ENCODE results near the gene HOXD9.
A peak's percentile ranks its signal among the peaks of the same experiment; 100 is the strongest.

Gene HOXD9

GRCh38 chr2:176110415-176111308 is 11.9 kb upstream of the HOXD9 start:
- no peak for DNase-seq (ENCODE audit: low spot score)

DNA sequence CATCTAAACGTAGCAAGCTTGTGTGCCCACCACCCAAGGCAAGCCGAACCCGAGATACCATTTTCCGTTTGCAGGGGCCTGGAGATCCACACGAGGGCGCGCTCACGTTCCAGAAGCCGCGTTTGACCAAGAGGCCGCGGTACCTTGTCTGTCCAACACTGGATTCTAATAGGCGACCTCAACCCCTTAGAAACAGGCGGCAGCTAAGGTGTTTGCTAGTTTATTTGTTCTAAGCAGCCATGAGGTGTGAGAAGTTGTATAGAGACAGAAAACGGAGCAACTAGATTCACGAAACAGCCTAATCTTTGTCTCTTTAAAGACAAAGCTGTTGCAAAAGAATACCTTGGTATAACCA is 11.2 kb upstream of the HOXD9 start:
- peak; percentile 60 for DNase-seq (ENCODE audit: low spot score)

- DNase-seq (ENCODE audit: low spot score) = no peak
Observed at GRCh38 chr2:176111846-176112374, 10.6 kb upstream of the HOXD9 start.

- no peak for DNase-seq (ENCODE audit: low spot score)
Observed at GRCh38 chr2:176112375-176113302, 9.9 kb upstream of the HOXD9 start.

- no peak for DNase-seq (ENCODE audit: low spot score)
Observed at GRCh38 chr2:176114120-176114929, 8.2 kb upstream of the HOXD9 start.

DNA sequence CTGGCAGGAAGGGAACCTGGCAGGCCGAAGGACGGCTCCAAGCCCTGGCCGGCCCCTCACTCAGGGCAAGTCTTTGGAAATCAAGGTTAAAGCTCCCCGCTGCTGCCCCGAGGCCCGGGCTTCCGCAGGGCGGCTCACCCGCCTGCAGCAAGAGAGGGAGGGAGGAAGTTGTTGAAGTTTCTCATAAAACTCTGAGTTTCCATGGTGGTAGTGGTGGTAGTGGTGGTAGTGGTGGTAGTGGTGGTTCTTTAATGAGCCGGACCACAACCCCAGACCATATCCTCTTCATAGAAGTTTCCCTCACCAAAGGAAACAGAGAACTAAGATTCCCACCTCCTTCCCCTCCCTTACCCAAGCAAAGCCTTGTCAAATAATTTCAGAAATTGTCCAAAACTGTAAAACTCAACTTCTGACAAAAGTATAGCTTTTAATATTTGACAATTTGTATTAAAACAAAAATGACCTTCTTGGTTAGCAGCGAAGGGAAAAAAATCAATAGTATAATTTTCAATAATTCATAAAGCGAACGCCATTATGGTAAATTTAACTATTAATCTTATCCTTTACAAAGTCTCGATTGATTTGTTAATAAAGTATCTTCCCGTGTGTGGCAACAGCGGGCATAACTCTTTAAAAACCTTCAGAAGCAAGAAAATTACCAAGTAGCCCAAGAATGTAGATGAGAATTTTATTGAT is 7.4 kb upstream of the HOXD9 start:
- DNase-seq (ENCODE audit: low spot score) = no peak

DNA sequence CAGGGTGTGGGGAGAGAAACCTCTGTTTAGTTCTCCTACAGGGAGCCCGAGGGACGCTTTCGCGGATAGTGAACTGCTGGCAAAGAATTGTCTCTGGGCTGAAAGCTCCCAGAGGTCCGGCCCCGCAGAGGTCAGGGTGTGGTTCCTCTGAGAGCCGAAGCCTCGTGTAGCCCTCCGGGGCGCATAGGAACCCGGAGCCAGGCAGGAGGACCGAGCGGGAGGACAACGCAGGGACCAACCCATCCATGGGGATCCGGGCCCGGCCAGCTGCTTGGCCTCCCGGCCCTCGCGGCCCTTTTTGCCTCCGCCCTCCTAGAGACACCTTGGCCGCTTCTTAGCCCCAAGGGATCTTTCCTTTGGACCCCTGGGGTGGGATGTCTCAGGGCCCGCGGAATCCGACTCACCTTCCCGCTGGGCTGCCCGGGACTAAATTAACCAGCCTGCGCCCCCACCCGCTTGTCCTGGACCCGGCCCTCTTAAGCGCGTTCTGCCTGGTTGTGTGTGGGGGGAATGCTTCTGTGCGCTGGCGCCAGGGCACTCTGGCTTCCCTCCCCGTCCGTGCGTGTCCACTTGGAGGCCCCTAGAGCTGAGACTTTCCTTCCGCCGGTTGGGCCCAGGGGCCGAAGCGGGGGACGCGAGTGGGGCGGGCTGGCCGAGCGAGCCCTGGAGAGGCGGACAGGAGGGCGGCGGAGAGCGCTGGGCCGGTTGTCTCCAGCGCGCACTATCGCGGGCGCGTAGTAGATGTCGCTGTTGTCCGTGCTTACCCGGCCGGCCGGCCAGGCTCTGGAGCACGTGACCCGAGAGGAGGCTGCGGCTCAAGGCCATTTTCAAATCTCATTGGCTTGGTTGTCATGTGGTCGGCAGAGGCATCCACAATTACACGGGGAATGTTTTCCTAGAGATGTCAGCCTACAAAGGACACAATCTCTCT is 6.4 kb upstream of the HOXD9 start, which contains the start of gene HOXD10:
HOXD10 (plus strand) TSS at position 896 of the 931 bp plus-strand sequence. CDS start 56 bp downstream, outside the sequence.
- peak; percentile 71 for DNase-seq (ENCODE audit: low spot score)

- no peak for DNase-seq (ENCODE audit: low spot score)
Observed at GRCh38 chr2:176117162-176117822, 5.2 kb upstream of the HOXD9 start.

DNA sequence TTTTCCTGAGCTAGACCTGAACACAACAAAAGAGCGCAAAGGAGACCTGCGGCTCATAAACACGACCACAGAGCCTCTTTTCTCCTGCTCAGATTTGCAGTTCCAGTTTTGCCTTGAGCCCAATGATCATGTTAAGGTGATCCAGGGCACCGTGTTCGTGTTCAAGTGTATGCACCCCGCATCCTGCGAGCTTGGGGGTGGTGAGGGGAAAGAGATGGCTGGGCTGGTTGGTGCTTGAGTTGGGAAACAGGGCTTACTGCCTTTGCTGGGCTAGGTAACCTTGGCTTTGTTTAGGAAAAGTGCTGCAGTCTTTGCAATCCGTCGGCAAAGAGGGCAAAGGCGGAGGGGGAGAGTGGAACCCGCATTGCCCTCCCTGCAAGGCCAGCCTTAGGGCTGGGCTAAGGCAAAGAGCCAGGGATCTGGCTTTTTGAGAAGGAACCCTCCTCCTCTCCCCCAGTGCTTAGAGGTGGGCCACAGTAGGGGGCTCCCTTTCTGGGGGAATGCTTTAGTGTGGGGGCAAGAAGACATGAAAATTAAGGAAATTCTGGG is 4.6 kb upstream of the HOXD9 start:
- no peak for DNase-seq (ENCODE audit: low spot score)

- DNase-seq (ENCODE audit: low spot score) = no peak
Observed at GRCh38 chr2:176118601-176119339, 3.7 kb upstream of the HOXD9 start.

DNA sequence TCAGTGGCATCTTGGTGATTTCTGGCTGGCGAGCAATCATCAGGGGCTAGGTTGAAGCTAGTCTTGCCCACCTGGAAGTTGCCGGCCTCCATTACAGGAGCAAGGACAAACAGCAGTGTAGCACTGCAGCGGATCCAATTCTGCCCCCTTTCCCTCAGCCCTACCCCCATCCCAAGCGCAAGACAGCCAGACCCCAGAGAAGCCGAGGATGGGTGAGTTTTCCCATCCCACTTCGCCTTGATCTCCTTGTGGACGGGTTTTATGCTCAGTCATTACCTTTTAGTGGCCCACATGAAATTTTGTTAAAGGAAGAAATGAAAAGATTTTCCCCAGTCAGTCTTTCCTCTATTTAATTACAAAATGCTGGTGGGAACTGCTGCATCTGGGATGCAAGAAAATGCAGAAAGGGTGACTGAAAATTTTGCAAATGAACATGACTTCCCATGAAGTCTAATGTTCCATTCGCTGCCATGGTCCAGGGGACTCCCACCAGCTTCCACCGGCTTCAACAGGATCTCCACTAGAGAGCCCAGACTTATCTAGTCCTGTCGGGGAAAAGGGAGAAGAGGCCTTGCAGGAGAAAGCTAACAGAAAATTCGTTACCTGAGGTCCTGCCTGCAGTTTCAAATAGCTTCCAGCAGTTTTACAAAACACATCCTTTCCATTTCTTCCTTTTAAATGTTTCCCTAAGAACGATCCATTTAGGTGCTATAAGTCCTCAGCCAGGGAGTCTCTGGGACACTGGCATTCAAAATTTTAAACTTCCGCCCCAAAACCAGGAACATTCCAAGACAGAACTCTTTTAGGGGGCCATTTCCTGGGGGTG is 1.9 kb upstream of the HOXD9 start:
- DNase-seq (ENCODE audit: low spot score) = no peak

DNA sequence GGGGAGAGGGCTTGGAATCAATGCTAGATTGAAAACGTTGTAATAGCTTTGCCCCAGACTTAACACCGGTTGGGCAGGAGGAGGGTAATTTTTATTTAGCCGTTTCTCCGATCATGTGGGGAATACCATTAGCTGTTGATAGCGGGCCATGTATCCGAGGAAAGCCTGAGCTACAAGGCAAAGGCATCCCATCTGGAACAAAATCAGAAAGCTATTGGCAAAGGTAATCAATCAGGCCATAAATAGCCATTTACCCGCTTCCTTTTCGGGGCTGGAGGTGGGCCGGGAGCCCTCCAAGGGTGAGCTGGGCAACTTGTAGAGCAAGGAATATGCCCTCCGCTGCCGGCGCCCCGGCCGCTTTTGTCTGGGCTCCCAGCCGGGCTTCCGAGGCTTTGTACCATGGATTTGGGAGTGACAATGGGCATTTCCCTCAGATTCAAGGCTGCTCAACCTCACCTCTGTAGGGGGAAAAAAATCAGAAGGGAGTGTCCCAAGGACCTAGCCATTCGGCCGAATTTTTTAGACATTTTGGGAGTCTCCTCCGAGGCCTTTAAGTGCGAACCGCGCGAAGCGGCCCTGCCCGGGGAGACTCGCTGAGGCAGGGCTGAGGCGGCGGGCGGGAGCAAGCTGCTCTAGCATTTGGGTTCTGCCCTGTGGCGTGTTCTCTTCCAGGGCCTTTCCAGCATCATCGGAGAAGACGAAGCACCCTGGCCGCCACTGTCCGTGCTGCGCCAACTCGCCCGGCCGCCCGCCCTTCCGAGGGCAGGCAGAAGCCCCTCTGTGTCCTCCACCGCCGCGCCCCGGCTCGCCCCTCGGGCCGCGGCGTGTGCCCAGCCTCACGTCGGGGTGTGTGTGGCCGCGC is 1.1 kb upstream of the HOXD9 start:
- no peak for DNase-seq (ENCODE audit: low spot score)

DNA sequence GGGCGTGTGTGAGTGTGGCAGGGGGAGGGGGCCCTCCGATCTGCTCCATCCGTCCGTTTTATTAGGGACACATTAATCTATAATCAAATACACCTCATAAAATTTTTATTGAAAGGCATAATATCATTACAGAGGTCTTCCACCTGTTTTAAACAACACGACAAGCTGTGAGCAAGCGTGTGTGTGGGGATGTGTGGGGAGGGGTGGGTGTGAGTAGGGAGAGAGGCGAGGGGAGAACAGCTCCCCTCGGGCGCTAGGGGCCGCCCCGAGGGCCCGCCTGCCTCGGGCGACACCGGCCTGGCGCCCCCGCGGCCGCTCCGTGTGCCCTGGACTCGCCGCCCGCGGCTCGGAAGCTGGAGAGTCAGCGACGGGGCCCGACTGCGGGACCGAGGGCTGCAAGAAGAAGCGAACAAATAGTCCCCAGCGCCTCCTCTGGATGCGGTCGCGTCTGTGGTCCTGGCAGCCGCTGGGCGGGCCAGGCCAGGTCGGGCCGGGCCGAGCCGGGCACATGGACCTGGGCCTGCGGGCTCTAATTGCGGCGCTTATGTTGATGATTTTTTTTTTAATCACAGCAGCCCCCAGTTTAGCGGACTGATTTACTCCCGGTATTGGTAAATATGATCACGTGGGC is 352 bp upstream of the HOXD9 start:
- peak; percentile 54 for DNase-seq (ENCODE audit: low spot score)

DNA sequence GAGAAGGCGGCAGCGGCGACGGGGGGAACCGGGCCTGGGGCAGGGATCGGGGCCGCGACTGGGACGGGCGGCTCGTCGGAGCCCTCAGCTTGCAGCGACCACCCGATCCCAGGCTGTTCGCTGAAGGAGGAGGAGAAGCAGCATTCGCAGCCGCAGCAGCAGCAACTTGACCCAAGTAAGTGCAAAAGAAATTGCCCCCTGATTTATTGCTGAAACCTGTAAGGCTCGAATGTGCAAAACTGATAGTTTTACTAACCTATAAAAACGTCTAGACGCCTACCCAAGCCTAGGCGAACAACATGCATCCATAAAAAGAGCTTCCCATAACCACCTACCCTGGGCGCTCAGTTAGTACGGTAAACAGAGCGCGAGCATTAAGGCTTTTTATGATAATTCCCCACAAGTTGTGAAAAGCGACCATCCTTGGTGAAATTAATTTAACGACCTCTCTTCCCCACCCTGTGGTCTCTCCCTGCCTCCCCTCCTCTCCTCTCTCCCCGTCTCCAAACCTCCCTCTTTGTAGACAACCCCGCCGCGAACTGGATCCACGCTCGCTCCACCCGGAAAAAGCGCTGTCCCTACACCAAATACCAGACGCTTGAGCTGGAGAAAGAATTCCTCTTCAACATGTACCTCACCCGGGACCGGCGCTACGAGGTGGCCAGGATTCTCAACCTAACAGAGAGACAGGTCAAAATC is 1.0 kb downstream of the HOXD9 start:
- no peak for DNase-seq (ENCODE audit: low spot score)

All from AG08395 (cell line).